HUES48 (cell line): ENCODE results near the gene GLOD4.

ENCODE experiments used
- H3K27ac ChIP-seq: one replicate; pipeline ENCODE4 v1.7.0; 2013; ENCODE audit warnings: low read depth, low read length, inconsistent platforms
- H3K27me3 ChIP-seq: 2 replicates; pipeline ENCODE4 v1.6.1; 2013; ENCODE audit warnings: mild to moderate bottlenecking, low read length; ENCODE audit not compliant: control insufficient read depth, insufficient read depth
- H3K36me3 ChIP-seq: 2 replicates; pipeline ENCODE4 v1.6.1; 2013; ENCODE audit warnings: low read length; ENCODE audit not compliant: control insufficient read depth, insufficient read depth
- H3K4me1 ChIP-seq: 2 replicates; pipeline ENCODE4 v1.6.1; 2013; ENCODE audit warnings: mild to moderate bottlenecking, low read length; ENCODE audit not compliant: control insufficient read depth, insufficient read depth
- H3K4me3 ChIP-seq: 2 replicates; pipeline ENCODE4 v1.5.1; 2013; ENCODE audit warnings: mild to moderate bottlenecking, low read depth, low read length
- H3K9ac ChIP-seq: 2 replicates; pipeline ENCODE4 v1.6.1; 2013; ENCODE audit warnings: mild to moderate bottlenecking, low read depth, low read length, moderate library complexity
- H3K9me3 ChIP-seq: 2 replicates; pipeline ENCODE4 v1.6.1; 2013; ENCODE audit warnings: low read length; ENCODE audit not compliant: control insufficient read depth, insufficient read depth

The GLOD4 gene

DNA sequence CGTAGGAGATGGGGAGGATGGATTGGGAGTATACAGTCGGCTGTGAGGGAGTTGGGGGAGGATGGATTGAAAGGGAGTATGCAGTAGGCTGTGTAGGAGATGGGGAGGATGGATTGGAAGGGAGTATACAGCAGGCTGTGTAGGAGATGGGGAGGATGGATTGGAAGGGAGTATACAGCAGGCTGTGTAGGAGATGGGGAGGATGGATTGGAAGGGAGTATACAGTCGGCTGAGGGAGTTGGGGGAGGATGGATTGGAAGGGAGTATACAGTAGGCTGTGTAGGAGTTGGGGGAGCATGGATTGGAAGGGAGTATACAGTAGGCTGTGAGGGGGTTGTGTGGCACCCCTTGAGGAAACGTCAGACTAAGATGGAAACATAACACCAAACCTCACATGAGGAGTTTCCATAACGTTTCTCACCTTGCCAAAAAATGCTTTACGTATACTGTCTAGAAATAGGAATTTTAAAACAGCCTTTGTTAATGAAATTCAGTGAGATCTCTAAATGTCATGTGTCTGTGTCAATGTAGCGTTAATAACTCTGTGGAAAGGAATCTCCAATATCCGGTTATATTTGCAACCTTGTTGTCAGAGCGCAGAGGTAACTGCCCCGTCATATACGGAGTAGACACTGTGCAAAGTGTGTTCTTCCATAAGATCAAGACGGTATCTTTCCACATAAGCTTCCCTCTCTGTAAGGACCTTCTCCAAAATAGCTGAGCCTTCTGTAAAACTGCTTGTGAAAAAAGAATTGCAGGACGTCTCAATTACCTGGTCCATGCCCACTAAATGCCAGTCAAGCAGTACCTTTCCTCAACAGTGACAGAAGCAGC lies 61.2 kb downstream of the GLOD4 start:
- Histone ChIP-seq H3K4me3 (no peak overlapping the region), H3K9ac (no peak overlapping the region), H3K27ac (no peak overlapping the region), H3K4me1 (peaks cover 4% of the 10 kb centered on the region; the same call in 1 of the 2 replicates), H3K36me3 (no peaks in the 10 kb centered on the region), H3K9me3 (no peaks in the 10 kb centered on the region), H3K27me3 (no peaks in the 10 kb centered on the region)

DNA sequence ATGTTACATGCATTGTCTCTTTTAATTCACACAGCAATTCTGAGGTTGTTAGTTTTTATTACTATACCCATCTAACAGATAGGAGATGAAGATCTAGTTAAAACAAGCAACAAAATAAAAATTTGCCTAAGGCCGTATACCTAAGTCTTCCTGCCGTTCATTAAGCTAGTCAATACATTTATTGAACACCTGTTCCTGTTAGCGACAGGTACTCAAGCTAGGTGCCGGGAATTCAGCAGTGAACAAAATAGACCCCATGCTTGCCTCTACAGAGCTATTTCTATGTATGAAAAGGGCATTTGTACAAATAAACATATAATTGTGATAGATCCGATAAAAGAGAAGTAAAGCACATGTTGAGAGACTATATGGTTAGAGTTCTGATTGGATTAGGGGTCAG lies 64.0 kb downstream of the GLOD4 start:
- no peak overlapping the region for H3K9ac ChIP-seq
- no peak overlapping the region for H3K4me3 ChIP-seq
- H3K27ac ChIP-seq, result no peak overlapping the region
- no peaks in the 10 kb centered on the region for H3K9me3 ChIP-seq
- no peaks in the 10 kb centered on the region for H3K36me3 ChIP-seq
- no peaks in the 10 kb centered on the region for H3K4me1 ChIP-seq
- H3K27me3 ChIP-seq, result no peaks in the 10 kb centered on the region
